Peyer's patch (tissue), 4 donors: ENCODE data around the gene SCCPDH.

Experiments used
- POLR2A ChIP-seq, 2 donors: fragments of 450-650 bp; IDR thresholded peaks; one replicate each; pipeline ENCODE4 v1.5.1; 2017; ENCODE audit warnings: antibody characterized with exemption in 2 of 2, mild to moderate bottlenecking in 2 of 2, moderate library complexity in 2 of 2
- TF ChIP-seq, protein P1 (sequence below), 6 experiments: fragments of 450-650 bp in 4 of 6; fragments of 200-600 bp in 2 of 6; sonication (generic) in 1 of 6; IDR thresholded peaks; one replicate each; pipeline ENCODE4 v1.5.1; 2017 to 2019; ENCODE audit warnings: antibody characterized with exemption in 6 of 6, mild to moderate bottlenecking in 3 of 6, moderate library complexity in 1 of 6

DNA sequence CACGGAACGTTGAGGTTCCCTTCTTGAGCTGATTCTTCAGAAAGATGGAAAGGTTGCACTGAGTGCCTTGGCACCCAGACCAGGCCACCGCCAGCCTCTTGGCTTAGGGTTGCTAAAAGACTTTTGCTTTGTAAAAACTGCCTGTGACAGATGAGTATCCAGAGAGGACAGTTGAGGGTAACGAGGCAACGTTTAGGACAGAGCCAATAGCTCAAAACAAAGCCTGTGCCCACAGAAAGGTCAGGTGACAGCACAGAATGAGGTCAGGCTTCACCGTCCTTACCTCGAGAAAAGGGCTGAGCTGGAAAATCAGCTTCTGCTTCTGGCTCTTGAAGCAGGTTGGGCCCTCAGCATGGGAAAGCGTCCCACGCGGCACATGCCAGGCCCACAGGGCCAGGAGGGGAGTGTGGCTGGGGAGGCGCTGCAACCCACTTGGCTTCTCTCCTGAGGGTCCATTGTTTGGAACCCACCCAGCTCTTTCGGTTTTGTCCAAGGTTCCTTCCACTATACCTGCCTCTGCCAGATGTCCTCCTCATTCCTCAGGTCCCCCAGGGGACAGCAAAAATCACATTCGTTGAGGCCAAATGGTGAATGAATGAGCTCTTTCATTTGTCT, 55.5 kb downstream of the SCCPDH start:
- no peak for TF ChIP-seq POLR2A (IDR thresholded peaks at IDR 0.05)
- TF ChIP-seq, protein P1, sequence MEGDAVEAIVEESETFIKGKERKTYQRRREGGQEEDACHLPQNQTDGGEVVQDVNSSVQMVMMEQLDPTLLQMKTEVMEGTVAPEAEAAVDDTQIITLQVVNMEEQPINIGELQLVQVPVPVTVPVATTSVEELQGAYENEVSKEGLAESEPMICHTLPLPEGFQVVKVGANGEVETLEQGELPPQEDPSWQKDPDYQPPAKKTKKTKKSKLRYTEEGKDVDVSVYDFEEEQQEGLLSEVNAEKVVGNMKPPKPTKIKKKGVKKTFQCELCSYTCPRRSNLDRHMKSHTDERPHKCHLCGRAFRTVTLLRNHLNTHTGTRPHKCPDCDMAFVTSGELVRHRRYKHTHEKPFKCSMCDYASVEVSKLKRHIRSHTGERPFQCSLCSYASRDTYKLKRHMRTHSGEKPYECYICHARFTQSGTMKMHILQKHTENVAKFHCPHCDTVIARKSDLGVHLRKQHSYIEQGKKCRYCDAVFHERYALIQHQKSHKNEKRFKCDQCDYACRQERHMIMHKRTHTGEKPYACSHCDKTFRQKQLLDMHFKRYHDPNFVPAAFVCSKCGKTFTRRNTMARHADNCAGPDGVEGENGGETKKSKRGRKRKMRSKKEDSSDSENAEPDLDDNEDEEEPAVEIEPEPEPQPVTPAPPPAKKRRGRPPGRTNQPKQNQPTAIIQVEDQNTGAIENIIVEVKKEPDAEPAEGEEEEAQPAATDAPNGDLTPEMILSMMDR (IDR thresholded peaks at IDR 0.05): no peak
